Stomach (tissue), 9 donors: ENCODE data around the gene KRT12. TPM values are rescaled to one million over a fixed set of nuclear protein-coding genes. Genes with fewer than 3 reads are reported as not detected.

Experiments
- DNase-seq, 2 donors: peaks; one replicate each; pipeline versions ENCODE4 v3.0.0 to v3.0.0-alpha.2; 2013 to 2019
- H3K27ac ChIP-seq, 5 donors: fragments of 200-600 bp in 4 of 5; sonication (generic) in 4 of 5; one replicate each; pipeline ENCODE4 v1.5.1; 2013 to 2019; ENCODE audit warnings: mild to moderate bottlenecking in 1 of 5, moderate library complexity in 1 of 5
- H3K27me3 ChIP-seq, 3 donors: fragments of 200-600 bp; sonication (generic); one replicate each; pipeline ENCODE4 v1.5.1; 2017 to 2019; ENCODE audit warnings: mixed run types in 1 of 3
- H3K36me3 ChIP-seq, 4 donors: fragments of 200-600 bp; sonication (generic); 1 replicate in 3 of 4; 2 replicates in 1 of 4; pipeline ENCODE4 v1.5.1; 2016 to 2019
- H3K4me1 ChIP-seq, 4 donors: fragments of 200-600 bp; sonication (generic); one replicate each; pipeline ENCODE4 v1.5.1; 2016 to 2019
- H3K4me3 ChIP-seq, 4 donors: fragments of 200-600 bp; sonication (generic) in 3 of 4; one replicate each; pipeline ENCODE4 v1.5.1; 2016 to 2019; ENCODE audit warnings: mild to moderate bottlenecking in 1 of 4
- H3K9me3 ChIP-seq, 4 donors: fragments of 200-600 bp; sonication (generic); one replicate each; pipeline ENCODE4 v1.5.1; 2016 to 2019
- CTCF ChIP-seq, 7 experiments: fragments of 450-650 bp in 4 of 7; fragments of 200-600 bp in 3 of 7; sonication (generic) in 3 of 7; IDR thresholded peaks; one replicate each; pipeline ENCODE4 v1.5.1; 2016 to 2019; ENCODE audit warnings: antibody characterized with exemption in 7 of 7, control low read depth in 2 of 7, mild to moderate bottlenecking in 1 of 7
- EP300 ChIP-seq: sonication (generic); formaldehyde crosslinking; IDR thresholded peaks from one replicate; pipeline ENCODE4 v1.6.1; 2017; ENCODE audit warnings: antibody characterized with exemption
- POLR2A ChIP-seq, 4 donors: fragments of 450-650 bp; IDR thresholded peaks; one replicate each; pipeline ENCODE4 v1.6.1; 2016; ENCODE audit warnings: antibody characterized with exemption in 4 of 4, control low read depth in 2 of 4, mild to moderate bottlenecking in 1 of 4, moderate library complexity in 1 of 4
- POLR2AphosphoS5 ChIP-seq, 3 donors: sonication (generic); formaldehyde crosslinking; IDR thresholded peaks; one replicate each; pipeline ENCODE4 v1.6.1; 2016; ENCODE audit warnings: antibody characterized with exemption in 3 of 3
- WGBS, 5 donors: extraction: QIAGEN DNeasy Blood & Tissue Kit in 3 of 5; methylation state at CpG; one replicate each; pipeline versions ENCODE4 v1.1.5 to v1.1.7; 2013 to 2018; 5-methylcytosine and 5-hydroxymethylcytosine counted together
- intact Hi-C: fragments of 100-400 bp; cut with DNase I; formaldehyde crosslinking; loops from one replicate; pipeline ENCODE4 v1.15.1; 2023; ENCODE audit warnings: low total_unique reads
- polyA plus RNA-seq, 3 donors: library from polyadenylated mRNA; stranded (reverse); fragments of 200-250 nt; gene quantifications; one replicate each; pipeline ENCODE4 v1.2.3, GENCODE V29; 2013
- total RNA-seq, 5 donors: library from RNA; depleted of rRNA; stranded (reverse); fragments of >200 nt; gene quantifications; one replicate each; pipeline versions ENCODE4 v1.1.0 to v1.2.3, GENCODE V29; 2014 to 2016
- donor health status: healthy with polysubstance abuse.
- donor health status: Bipolar disorder and iron deficiency.
- donor health status: healthy.

KRT12 gene
- total and polyA plus RNA-seq, 8 donors = 0.61 to 57.6 (median 7.6) TPM; not detected in 4

DNA sequence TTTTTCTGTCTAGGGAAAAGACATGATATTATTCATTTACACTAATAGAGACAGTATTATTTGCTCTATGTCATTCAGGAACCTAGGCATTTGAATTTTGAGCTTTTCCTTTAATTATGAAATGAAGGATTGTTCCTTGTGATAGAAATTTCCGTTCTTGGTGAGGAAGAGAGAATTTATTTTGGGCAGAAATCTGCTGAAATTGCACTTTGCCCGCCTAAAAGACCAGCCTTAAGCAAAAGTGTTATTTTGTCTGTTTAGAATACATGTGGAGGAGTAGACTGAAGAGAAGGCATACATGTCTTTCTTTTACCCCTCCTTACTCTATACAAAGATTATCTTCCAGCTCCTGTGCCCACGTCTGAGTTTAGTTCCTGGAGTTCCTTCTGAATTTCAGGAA, 27.8 kb downstream of the KRT12 start:
- Histone ChIP-seq H3K4me1 (no peaks in the 10 kb centered on the region), H3K27me3 (peaks cover 0 to 18% (median 4%) of the 10 kb centered on the region in 3 donors), H3K27ac (no peak overlapping the region), H3K4me3 (no peak overlapping the region), H3K9me3 (no peaks in the 10 kb centered on the region), H3K36me3 (peaks cover 0 to 20% (median 18%) of the 10 kb centered on the region in 4 donors)
- TF ChIP-seq POLR2AphosphoS5 (IDR thresholded peaks at IDR 0.05) = no peak
- TF ChIP-seq CTCF (IDR thresholded peaks at IDR 0.05) = no peak
- TF ChIP-seq EP300 = no peak
- no peak for TF ChIP-seq POLR2A (IDR thresholded peaks at IDR 0.05)
- DNase-seq = no peak
- intact Hi-C loops = no loop called here
- WGBS, 5 donors = 72 to 85% (median 80%) methylated on average over 3 of the region's 3 CpGs

- Histone ChIP-seq H3K4me1 (no peaks in the 10 kb centered on the region), H3K9me3 (no peaks in the 10 kb centered on the region), H3K36me3 (peaks cover 0 to 21% (median 19%) of the 10 kb centered on the region in 4 donors), H3K27me3 (peaks cover 0 to 2% (median 0%) of the 10 kb centered on the region in 3 donors), H3K27ac (no peak overlapping the region), H3K4me3 (no peak overlapping the region)
- 96 to 100% (median 99%) methylated on average over 4 of the region's 4 CpGs for WGBS, 5 donors
- no peak for DNase-seq
- TF ChIP-seq EP300 (no peak), POLR2AphosphoS5 (IDR thresholded peaks at IDR 0.05) (no peak), CTCF (IDR thresholded peaks at IDR 0.05) (no peak), POLR2A (IDR thresholded peaks at IDR 0.05) (no peak)
- intact Hi-C loops = no loop called here
Observed at GRCh38 chr17:40836020-40836419, 31.0 kb downstream of the KRT12 start.

GRCh38 chr17:40833882-40834281, 33.1 kb downstream of the KRT12 start:
- H3K4me3 ChIP-seq = no peak overlapping the region
- DNase-seq = no peak

GRCh38 chr17:40832840-40833239, 34.2 kb downstream of the KRT12 start:
- H3K4me1 ChIP-seq = no peaks in the 10 kb centered on the region
- H3K9me3 ChIP-seq = no peaks in the 10 kb centered on the region
- H3K27ac ChIP-seq = no peak overlapping the region
- peaks cover 0 to 21% (median 19%) of the 10 kb centered on the region in 4 donors for H3K36me3 ChIP-seq
- 77 to 89% (median 87%) methylated on average over 3 of the region's 3 CpGs for WGBS, 5 donors
- no peaks in the 10 kb centered on the region for H3K27me3 ChIP-seq
- no peak for DNase-seq
- H3K4me3 ChIP-seq = no peak overlapping the region
- TF ChIP-seq CTCF (IDR thresholded peaks at IDR 0.05) = no peak
- no peak for TF ChIP-seq EP300
- TF ChIP-seq POLR2A (IDR thresholded peaks at IDR 0.05) = no peak
- no peak for TF ChIP-seq POLR2AphosphoS5 (IDR thresholded peaks at IDR 0.05)
- intact Hi-C loops = no loop called here

More at GRCh38 chr17:40833882-40834281, 33.1 kb downstream of the KRT12 start:
- H3K27me3 ChIP-seq = no peaks in the 10 kb centered on the region
- intact Hi-C loops = no loop called here
- peaks cover 0 to 21% (median 19%) of the 10 kb centered on the region in 4 donors for H3K36me3 ChIP-seq
- no peak overlapping the region for H3K27ac ChIP-seq
- no peaks in the 10 kb centered on the region for H3K4me1 ChIP-seq
- no peaks in the 10 kb centered on the region for H3K9me3 ChIP-seq
- TF ChIP-seq CTCF (IDR thresholded peaks at IDR 0.05) (no peak), POLR2A (IDR thresholded peaks at IDR 0.05) (no peak), POLR2AphosphoS5 (IDR thresholded peaks at IDR 0.05) (no peak), EP300 (no peak)
